ENCODE measurements around the gene CCDC142.
A peak's percentile ranks its signal among the peaks of the same experiment; 100 is the strongest.

DNA sequence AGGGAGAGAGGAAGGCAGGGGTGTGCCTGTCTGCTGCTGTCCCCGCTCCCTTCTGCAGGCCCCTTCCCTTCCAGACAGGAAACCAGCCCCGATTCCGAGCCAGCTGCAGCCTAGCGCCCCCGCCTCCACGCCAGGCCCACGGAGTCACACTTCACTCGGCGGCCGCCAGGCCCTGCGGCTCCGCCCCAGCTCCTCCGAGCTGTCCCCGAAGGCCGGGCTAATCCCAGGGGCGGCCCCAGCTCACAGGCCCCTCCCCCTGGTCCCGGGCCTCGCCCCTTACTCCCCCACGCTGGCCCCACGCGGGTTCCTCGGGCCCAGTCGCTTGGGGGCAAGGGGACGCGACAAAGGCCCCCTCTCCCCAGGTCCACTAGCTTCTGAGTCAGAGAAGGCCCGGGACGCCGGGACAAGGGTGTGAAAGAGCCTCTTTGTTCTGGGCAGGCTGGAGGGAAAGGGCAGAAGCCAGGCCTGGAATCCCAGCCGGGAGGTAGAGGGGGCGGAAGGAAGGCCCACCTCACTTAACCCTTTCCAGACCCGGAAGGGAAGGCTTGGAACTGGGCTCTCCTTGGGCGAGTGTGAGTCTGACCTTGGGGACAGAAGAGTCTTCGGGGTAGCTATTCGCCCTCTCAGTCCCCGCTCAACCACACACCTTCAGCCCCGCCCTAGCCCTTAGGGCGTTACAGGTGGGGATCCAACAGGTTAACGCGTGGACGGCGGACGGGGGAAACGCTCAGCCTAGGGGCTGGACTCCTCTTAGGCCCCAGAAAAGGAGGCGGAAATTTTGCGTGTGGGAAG is 42.2 kb downstream of the CCDC142 start:
- TF ChIP-seq OTX1 (CRISPR knock-in tag; IDR thresholded peaks at IDR 0.05) (no peak), ZFX (CRISPR knock-in tag; IDR thresholded peaks at IDR 0.05) (peak; percentile 93), NR1H2 (CRISPR knock-in tag; IDR thresholded peaks at IDR 0.05) (no peak), NR3C1 (CRISPR knock-in tag; IDR thresholded peaks at IDR 0.05) (no peak), ZNF316 (IDR thresholded peaks at IDR 0.05) (no peak), KLF16 (IDR thresholded peaks at IDR 0.05) (peak; percentile 15; the same call in 1 of the 2 replicates)
- TF ChIP-seq, protein P1, sequence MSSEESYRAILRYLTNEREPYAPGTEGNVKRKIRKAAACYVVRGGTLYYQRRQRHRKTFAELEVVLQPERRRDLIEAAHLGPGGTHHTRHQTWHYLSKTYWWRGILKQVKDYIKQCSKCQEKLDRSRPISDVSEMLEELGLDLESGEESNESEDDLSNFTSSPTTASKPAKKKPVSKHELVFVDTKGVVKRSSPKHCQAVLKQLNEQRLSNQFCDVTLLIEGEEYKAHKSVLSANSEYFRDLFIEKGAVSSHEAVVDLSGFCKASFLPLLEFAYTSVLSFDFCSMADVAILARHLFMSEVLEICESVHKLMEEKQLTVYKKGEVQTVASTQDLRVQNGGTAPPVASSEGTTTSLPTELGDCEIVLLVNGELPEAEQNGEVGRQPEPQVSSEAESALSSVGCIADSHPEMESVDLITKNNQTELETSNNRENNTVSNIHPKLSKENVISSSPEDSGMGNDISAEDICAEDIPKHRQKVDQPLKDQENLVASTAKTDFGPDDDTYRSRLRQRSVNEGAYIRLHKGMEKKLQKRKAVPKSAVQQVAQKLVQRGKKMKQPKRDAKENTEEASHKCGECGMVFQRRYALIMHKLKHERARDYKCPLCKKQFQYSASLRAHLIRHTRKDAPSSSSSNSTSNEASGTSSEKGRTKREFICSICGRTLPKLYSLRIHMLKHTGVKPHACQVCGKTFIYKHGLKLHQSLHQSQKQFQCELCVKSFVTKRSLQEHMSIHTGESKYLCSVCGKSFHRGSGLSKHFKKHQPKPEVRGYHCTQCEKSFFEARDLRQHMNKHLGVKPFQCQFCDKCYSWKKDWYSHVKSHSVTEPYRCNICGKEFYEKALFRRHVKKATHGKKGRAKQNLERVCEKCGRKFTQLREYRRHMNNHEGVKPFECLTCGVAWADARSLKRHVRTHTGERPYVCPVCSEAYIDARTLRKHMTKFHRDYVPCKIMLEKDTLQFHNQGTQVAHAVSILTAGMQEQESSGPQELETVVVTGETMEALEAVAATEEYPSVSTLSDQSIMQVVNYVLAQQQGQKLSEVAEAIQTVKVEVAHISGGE (CRISPR knock-in tag; IDR thresholded peaks at IDR 0.05): peak in 1 of 3 experiments; percentile 71; a peak in 2 of 6 replicates
- TF ChIP-seq, protein P2, sequence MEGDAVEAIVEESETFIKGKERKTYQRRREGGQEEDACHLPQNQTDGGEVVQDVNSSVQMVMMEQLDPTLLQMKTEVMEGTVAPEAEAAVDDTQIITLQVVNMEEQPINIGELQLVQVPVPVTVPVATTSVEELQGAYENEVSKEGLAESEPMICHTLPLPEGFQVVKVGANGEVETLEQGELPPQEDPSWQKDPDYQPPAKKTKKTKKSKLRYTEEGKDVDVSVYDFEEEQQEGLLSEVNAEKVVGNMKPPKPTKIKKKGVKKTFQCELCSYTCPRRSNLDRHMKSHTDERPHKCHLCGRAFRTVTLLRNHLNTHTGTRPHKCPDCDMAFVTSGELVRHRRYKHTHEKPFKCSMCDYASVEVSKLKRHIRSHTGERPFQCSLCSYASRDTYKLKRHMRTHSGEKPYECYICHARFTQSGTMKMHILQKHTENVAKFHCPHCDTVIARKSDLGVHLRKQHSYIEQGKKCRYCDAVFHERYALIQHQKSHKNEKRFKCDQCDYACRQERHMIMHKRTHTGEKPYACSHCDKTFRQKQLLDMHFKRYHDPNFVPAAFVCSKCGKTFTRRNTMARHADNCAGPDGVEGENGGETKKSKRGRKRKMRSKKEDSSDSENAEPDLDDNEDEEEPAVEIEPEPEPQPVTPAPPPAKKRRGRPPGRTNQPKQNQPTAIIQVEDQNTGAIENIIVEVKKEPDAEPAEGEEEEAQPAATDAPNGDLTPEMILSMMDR (IDR thresholded peaks at IDR 0.05 in 2 of 3, conservative IDR thresholded peaks at IDR 0.05 in 1 of 3; ENCODE audit: insufficient read depth in 2 of 3, low read depth in 1 of 3, low read length in 3 of 3): peak; percentile 37 to 51 (median 42); a peak in 4 of 6 replicates

Measured in K562 (cell line).